Erythroblast (primary cell): ENCODE measurements around the gene FAM117A.

Experiments
- DNase-seq, 2 experiments: peaks; one replicate each; lab custom pipeline; 2025; lab: John Stamatoyannopoulos, UW
- GATA1 ChIP-seq: IDR thresholded peaks from 2 replicates; pipeline ENCODE4 v1.6.1; 2011; ENCODE audit warnings: low read depth, mild to moderate bottlenecking, control low read depth, low read length, moderate library complexity
- POLR2A ChIP-seq: IDR thresholded peaks from 2 replicates; pipeline ENCODE4 v1.6.1; 2011; ENCODE audit warnings: mild to moderate bottlenecking, low read length

Gene FAM117A

DNA sequence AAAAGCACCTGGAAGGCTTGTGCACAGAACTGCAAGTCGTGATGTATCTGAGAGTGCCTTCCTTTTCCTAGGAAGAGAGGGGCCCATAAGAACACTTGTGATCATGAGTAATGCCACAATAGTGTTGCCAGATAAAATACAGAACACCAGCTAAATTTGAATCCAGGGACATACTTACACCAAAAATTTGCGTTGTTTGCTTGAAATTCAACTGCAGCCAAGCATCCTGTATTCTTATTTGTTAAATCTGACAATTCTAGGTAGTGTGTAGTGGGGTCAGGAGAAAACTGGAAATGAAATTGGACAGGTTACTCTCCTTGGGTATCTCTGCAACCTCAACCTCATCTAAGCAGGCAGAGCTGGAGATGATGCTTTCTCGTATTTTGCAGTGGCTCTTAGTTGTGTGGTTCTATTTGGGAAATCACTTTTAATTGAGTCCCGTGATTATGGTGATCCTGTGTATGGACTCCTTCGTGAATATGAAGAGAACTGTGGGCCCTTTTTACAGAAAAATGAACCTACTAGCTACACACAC, 68.2 kb downstream of the FAM117A start:
- TF ChIP-seq GATA1, result no peak
- TF ChIP-seq POLR2A, result no peak

DNA sequence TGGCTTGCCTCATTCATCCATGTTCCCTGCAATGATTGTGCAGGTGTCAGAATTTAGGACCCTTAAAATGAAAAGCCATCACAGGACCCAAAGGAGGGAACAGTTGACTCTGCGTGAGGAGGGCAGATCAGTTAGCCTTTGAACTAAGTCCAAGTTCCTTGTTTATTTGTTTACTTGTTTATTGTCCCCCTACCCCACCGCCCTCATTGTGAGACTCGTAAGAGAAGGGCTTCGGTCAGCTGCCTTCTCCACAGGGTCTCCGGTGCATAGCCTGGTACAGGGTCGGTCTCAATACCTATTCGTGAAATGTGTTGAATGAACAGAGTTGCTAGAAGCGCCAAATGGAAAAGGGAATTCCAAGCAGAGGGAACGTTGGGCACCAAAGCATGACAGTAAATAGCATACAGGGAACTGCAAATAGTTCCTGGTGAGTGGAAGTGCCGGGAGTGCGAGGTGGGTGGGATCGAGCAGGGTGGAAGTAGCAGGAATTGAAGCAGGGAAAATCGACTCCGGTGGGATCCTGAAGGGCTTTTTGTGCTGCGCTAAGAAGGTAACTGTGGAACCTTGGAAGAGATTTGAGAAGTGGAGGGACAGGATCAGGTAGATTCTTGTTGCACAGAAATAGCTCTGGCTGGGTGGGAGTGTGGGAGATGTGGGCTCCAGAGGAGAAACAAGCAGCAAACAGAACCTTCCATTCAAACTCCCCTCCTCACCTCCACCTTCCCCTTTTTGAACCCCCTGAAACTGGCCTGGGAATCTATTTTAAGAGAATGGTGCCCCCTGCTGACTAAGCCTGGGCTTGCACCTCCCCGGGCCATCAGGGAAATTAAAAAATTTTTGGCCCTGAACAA, 68.9 kb downstream of the FAM117A start:
- TF ChIP-seq POLR2A (no peak), GATA1 (no peak)
- DNase-seq, result peak; percentile 41 to 72

More for the DNA sequence above, 68.2 kb downstream of the FAM117A start:
- DNase-seq, result no peak

DNA sequence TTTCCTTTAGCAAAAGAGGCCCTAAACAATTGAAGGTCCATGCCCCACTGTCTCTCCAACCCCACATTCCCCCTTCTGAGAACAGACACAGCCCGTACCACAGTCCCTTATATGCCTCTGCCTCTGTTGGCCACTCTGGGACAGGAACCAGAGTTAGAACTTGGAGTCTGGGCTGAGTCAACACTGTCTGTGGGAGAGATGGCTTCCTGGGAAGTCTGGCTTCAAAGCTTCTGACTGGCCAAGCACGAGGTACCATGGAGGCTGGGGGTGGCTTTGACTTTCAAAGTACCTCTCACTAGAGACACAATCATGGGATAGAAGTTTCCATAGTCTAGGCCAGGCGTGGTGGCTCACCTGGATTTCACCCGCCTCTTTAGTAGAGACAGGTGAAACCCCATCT, 71.2 kb downstream of the FAM117A start:
- DNase-seq, result no peak
- TF ChIP-seq GATA1, result no peak
- no peak for TF ChIP-seq POLR2A

DNA sequence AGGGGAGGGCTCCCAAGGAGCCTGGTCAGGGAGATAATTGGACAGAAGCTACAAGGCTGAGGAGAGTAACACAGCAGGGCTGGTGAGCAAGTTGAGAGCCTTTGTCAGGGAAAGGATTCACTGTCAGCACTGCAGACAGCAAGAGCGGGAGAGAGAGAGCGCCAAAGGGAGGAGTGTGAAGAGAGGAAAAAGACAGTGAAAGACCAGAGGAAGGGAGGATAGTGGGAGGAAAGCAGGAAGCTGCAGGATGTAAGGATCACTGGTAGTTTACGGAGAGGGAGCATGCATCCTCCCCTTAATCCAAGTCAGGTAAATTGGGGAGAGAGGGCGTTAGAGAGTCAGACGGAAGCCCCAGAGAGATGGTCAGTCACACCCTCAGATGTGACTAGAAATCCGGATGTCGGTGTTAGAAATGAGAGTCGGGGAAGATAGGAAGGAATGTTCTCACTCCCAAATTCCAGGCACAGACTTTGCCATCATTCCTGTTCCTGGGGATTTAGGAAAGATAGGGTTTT, 72.2 kb downstream of the FAM117A start:
- TF ChIP-seq POLR2A (no peak), GATA1 (no peak)
- no peak for DNase-seq

DNA sequence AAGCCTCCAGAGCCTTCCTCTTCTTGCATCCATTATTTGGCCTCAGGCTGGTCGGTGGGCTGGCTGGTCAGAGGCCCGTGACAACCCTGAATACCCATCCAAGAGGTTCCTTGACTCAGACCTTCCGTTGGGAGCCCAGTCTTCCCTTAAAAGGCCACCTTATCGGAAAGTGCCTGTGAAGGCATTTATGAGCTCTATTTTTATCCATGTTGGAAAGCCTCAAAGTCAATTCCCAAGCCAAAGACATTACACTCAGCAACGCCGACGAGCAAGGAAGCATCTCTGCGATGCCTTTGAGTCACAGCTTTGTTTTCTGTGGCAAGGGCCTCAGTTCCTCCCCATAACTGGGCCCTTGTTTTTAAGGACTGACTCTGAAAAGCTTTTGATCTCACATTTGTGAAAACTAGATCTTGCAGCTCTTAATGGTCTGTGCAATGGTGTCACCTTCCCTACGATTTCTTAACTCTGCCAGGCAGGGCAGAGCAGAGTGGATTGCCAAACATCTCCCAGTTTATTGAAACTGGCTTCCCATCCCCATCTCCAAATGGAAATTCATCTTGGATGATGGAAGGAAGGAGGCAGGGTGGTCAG, 72.8 kb downstream of the FAM117A start:
- no peak for DNase-seq
- no peak for TF ChIP-seq GATA1
- no peak for TF ChIP-seq POLR2A

DNA sequence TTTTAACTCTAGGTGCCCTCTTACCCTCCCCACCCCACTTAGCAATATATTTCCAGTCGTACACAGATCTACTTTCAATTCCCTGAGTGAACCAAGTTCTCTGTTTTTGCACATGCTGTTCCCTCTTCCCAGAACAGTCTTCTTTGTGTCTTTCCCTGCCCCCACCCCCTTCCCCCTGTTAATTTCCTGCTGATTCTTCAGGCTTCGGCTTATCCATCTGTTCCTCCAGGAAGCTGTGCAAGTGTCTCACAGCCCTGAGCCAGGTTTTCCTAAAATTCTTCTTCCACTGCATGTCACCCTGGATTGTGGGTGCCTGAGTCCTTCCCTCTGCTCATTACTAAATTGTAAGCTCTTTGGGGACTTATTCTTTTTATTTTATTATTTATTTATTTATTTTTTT, 73.7 kb downstream of the FAM117A start:
- TF ChIP-seq GATA1, result no peak
- no peak for DNase-seq

DNA sequence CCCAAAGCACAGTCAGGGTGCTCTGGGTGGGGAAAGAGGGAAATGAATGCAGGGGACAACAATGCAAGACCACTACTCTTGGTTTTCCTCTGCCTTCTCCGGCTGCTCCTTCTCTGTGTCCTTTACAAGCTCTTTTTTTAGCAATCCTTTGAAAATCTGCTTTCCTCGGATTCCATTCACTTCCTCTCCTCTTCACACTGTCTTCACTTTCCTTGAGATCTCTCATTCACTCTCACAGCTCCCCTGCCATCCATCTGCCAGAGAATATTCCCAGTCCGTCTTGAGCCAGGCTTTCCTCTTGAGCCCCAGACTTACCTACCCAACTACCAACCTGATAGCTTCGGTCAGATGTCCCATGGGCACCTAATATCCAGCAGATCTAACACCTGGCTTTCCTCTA, 75.1 kb downstream of the FAM117A start:
- TF ChIP-seq POLR2A (no peak), GATA1 (no peak)

DNA sequence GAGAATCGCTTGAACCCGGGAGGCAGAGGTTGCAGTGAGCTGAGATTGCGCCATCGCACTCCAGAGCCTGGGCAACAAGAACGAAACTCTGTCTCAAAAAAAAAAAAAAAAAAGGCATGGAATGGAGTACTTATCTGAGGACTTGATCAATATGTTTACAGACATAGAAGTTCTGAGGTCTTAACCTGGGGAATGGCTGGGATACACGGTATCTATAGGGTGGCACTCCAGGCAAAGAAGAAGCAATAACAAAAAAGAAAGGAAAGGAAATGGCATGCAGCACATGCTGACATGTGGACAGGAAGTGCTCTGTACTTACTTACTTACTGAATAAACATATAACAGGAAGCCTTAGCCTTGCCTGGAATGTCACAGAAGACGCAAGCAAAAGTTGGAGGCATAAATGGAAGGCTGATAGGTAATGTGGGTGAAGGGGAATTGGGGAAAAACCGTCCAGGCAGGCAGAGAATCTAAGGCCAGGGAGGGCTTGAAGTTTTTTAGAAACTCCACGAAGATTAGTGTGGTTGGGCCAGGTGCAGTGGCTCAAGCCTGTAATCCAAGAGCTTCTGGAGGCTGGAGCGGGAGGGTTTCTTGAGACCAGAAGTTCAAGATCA, 75.9 kb downstream of the FAM117A start:
- DNase-seq, result no peak
- TF ChIP-seq GATA1 (no peak), POLR2A (no peak)

More for the DNA sequence above, 75.1 kb downstream of the FAM117A start:
- DNase-seq, result no peak

DNA sequence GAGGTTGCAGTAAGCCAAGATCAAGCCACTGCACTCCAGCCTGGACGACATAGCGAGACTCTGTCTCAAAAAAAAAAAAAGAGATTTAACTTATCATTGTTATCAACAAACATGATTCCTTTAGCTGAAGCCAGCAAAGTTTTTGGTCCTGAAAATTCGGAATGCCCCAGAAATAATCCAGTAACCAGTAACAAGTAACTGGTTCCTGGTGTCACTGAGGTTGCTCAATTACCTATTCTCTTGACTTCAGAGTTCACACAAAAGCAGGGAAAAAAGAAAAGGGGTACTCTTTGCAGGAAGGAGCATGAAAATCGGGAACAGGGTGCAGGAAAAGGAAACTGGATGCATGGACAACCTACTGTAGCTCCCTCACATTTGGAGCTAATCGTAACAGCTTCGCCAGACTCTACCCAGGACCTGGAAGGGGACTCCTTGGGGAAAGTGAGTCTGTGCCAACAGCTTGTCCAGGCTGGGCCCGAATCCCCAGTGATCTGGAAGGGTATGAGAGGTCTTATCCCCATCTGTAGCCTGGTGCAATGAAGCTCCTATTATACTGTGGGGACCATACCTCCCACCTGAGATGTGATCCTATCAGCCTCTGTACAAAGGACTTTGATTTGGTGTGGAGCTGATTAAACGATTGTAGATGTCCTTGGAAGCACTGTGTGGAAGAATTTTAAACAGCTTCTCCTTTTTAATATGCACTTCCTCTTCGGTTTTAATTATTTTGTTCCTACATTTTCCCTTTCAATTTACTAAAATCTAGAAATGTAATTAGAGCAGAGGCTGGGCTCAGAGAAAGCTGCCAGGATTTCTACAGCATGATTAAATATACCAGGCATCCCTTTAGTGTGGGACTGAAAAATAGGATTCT, 82.6 kb downstream of the FAM117A start:
- no peak for TF ChIP-seq GATA1
- no peak for DNase-seq

DNA sequence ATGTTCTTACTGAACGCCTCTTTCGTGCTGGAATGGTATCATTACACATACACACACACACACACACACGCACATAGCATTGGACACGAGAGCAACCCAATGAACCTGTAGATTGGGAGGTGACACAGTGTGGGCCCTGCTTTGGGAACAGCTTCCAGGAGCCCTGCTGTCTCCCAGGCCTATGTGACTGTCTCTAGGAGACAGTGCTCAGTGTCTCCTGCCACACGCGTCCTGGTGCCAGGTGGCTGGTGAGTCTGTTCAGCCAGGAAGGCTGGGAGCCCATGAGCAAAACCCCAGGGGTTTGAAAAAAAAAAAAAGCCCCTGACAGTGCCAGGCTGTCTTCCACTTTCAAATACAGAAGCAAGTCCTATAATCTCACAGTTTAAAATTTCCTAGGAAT, 83.6 kb downstream of the FAM117A start:
- DNase-seq, result no peak
- TF ChIP-seq POLR2A (no peak), GATA1 (no peak)

DNA sequence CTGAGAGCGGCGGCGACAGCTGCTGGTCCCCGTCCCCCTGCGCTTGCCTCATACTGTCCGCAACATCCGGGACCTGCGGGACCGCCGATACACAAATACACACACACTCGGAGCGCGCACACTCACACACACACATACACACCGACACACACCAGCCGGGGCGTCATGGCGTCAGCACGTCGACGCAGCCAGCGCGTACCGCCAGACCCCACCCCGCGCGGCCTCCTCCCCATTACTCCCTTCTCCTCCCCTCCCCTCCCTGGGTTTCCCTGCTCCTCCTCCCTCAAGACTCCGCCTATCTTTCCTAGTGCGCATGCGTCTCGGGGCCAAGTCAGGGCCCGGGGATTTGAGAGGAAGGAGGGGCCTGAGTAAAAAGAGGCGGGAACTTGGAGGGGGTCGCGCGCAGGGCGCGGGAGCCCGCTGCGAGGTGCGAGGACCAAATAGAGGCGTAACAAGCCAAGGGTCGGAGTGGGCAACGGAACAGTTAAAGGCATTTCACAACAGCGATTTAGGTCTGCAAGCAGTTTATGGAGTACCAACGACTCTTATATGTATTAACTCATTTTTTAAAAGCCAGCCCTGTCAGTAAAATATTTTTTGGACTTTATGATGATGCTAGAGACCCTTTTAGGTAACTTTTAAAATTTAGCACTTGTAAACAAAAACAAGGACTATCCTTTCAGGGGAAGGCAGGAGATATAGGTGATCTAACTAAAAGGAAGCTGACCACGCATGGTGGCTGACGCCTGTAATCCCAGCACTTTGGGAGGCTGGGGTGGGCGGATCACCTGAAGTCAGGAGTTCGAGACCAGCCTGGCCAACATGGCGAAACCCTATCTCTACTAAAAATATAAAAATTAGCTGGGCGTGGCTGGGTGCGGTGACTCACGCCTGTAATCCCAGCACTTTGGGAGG, 85.7 kb downstream of the FAM117A start, which contains the start of gene SPOP:
Gene SPOP, minus strand, starts transcription at position 165 of the 915 bp plus-strand sequence. CDS start 55,287 bp downstream, outside the sequence.
- peak; percentile 100 for DNase-seq
- no peak for TF ChIP-seq GATA1
- TF ChIP-seq POLR2A, result peak; percentile 46

DNA sequence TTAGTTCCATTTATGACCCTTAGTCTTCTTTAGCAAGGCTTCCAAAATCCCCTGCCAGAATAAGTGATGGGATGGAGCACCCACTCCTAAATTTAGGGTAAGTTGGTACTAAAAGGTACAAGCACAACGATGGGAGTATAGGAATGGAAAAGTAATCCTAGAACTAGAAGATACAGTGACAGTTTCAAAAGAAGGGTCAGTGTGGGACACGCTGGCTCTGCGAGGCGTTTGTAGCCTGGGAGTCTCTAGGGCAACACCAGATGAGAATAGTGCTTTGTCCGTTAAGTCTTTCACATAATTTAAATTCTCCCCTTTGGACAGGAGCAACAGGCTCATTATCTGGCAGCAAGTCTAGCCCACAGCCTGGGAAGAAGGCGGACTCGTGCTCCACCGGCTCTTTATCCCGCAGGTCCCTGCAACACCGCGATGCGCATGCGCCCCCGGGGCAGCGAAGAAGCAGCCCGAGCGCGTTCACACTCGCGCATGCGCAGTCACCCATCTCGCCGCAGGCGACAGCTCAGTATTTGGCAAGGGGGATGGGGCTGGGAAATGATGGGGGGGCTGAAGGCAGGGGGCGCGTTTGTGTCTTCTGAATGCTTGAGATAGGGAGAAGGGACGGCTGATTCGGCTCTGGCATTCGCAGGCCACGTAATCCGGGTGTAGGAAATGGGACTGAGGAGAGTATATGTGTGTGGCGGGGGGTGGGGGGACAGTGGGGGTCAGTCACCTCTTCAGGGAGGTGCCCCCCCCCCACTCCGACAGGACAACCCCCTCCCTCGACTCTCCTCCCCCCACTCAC, 86.6 kb downstream of the FAM117A start:
- TF ChIP-seq GATA1 (no peak), POLR2A (peak; percentile 73)
- DNase-seq, result peak; percentile 96 to 98
